ENCODE data around the gene PFKFB3. TPM values are rescaled to one million over a fixed set of nuclear protein-coding genes. Genes with fewer than 3 reads are reported as not detected.
A peak's percentile ranks its signal among the peaks of the same experiment; 100 is the strongest.
"Not testable (repeated sequence)": the region's sequence is repeated elsewhere in the genome, so short reads cannot be mapped to it uniquely, and the experiment has no call there.

PFKFB3 gene
- total RNA-seq, 1 donor from 2014 or later: 30.8 TPM

- DNase-seq: no peak
- ATAC-seq: no peak
- intact Hi-C loops (cut with micrococcal nuclease): no loop called here
Observed at GRCh38 chr10:6229290-6229689, 26.6 kb downstream of the PFKFB3 start.

- intact Hi-C loops (cut with micrococcal nuclease): no loop called here
- no peak for ATAC-seq
- no peak for DNase-seq
Observed at GRCh38 chr10:6229746-6230145, 27.0 kb downstream of the PFKFB3 start.

GRCh38 chr10:6230315-6230714 is 27.6 kb downstream of the PFKFB3 start:
- DNase-seq (no peak), ATAC-seq (no peak)
- intact Hi-C loops (cut with micrococcal nuclease): no loop called here

GRCh38 chr10:6231146-6231545 is 28.4 kb downstream of the PFKFB3 start:
- no peak for ATAC-seq
- DNase-seq: no peak
- intact Hi-C loops (cut with micrococcal nuclease): no loop called here

GRCh38 chr10:6231730-6232129 is 29.0 kb downstream of the PFKFB3 start:
- ATAC-seq: no peak
- intact Hi-C loops (cut with micrococcal nuclease): no loop called here
- no peak for DNase-seq

- intact Hi-C loops (cut with micrococcal nuclease): no loop called here
- DNase-seq: no peak
- no peak for ATAC-seq
Observed at GRCh38 chr10:6232225-6232807, 29.6 kb downstream of the PFKFB3 start.

GRCh38 chr10:6232846-6233724 is 30.4 kb downstream of the PFKFB3 start:
- DNase-seq: no peak
- intact Hi-C loops (cut with micrococcal nuclease): no loop called here
- ATAC-seq: peak; percentile 20

GRCh38 chr10:6233725-6234277 is 31.1 kb downstream of the PFKFB3 start:
- no peak for ATAC-seq
- no peak for DNase-seq
- intact Hi-C loops (cut with micrococcal nuclease): no loop called here

GRCh38 chr10:6234371-6234770 is 31.6 kb downstream of the PFKFB3 start:
- DNase-seq (no peak), ATAC-seq (no peak)

GRCh38 chr10:6236349-6237198 is 33.8 kb downstream of the PFKFB3 start:
- DNase-seq: no peak
- no peak for ATAC-seq
- intact Hi-C loops (cut with micrococcal nuclease): no loop called here

More at GRCh38 chr10:6234371-6234770, 31.6 kb downstream of the PFKFB3 start:
- intact Hi-C loops (cut with micrococcal nuclease): no loop called here

- ATAC-seq: no peak
- intact Hi-C loops (cut with micrococcal nuclease): no loop called here
Observed at GRCh38 chr10:6237199-6237530, 34.4 kb downstream of the PFKFB3 start.

GRCh38 chr10:6238587-6239212 is 36.0 kb downstream of the PFKFB3 start:
- intact Hi-C loops (cut with micrococcal nuclease); ATAC-seq; DNase-seq: not testable (repeated sequence)

More at GRCh38 chr10:6237199-6237530, 34.4 kb downstream of the PFKFB3 start:
- no peak for DNase-seq

- DNase-seq: no peak
Observed at GRCh38 chr10:6239213-6239991, 36.7 kb downstream of the PFKFB3 start.

GRCh38 chr10:6240254-6240653 is 37.5 kb downstream of the PFKFB3 start:
- no peak for ATAC-seq

More at GRCh38 chr10:6239213-6239991, 36.7 kb downstream of the PFKFB3 start:
- peak; percentile 69 for ATAC-seq
- intact Hi-C loops (cut with micrococcal nuclease): no loop called here

GRCh38 chr10:6242089-6242488 is 39.4 kb downstream of the PFKFB3 start:
- ATAC-seq: no peak
- no peak for DNase-seq
- intact Hi-C loops (cut with micrococcal nuclease): no loop called here

More at GRCh38 chr10:6240254-6240653, 37.5 kb downstream of the PFKFB3 start:
- DNase-seq: no peak
- intact Hi-C loops (cut with micrococcal nuclease): no loop called here

- DNase-seq (no peak), ATAC-seq (no peak)
- intact Hi-C loops (cut with micrococcal nuclease): no loop called here
Observed at GRCh38 chr10:6244510-6244909, 41.8 kb downstream of the PFKFB3 start.

GRCh38 chr10:6247041-6247712 is 44.4 kb downstream of the PFKFB3 start:
- ATAC-seq (peak; percentile 45), DNase-seq (no peak)
- intact Hi-C loops (cut with micrococcal nuclease): no loop called here

GRCh38 chr10:6248908-6249307 is 46.2 kb downstream of the PFKFB3 start:
- DNase-seq; ATAC-seq; intact Hi-C loops (cut with micrococcal nuclease): not testable (repeated sequence)

Measured in left ventricle myocardium superior (tissue), 1 donor.